Measurements from ENCODE around the gene NGEF.
"Not testable (repeated sequence)": the region's sequence is repeated elsewhere in the genome, so short reads cannot be mapped to it uniquely, and the experiment has no call there.

Gene NGEF, protein sequence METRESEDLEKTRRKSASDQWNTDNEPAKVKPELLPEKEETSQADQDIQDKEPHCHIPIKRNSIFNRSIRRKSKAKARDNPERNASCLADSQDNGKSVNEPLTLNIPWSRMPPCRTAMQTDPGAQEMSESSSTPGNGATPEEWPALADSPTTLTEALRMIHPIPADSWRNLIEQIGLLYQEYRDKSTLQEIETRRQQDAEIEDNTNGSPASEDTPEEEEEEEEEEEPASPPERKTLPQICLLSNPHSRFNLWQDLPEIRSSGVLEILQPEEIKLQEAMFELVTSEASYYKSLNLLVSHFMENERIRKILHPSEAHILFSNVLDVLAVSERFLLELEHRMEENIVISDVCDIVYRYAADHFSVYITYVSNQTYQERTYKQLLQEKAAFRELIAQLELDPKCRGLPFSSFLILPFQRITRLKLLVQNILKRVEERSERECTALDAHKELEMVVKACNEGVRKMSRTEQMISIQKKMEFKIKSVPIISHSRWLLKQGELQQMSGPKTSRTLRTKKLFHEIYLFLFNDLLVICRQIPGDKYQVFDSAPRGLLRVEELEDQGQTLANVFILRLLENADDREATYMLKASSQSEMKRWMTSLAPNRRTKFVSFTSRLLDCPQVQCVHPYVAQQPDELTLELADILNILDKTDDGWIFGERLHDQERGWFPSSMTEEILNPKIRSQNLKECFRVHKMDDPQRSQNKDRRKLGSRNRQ

DNA sequence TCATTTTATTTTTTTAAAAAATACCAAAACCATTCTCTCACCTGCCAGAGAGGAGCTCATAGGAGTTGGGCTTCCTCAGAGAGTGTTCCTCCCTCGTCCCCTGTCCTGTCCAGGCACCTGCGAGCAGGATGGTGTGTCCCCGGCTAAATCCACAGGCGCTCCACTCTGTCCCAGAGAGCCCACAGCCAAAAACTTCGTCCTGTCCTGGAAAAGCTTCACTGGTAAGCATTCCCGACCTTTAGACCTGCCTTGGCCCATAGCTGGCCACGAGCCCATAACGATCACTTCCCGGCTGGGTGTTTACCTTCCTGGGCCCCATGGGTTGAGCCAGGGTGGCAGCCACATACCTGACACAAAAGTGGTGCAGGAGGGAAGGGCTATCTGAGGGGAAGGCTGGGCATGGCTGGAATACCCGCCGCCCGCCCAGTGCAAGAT, at the start of gene NGEF:
Gene NGEF (minus strand): TSS at position 230 of the 435 bp plus-strand sequence. CDS start 38,366 bp downstream, outside the sequence.
- no peak for DNase-seq

DNA sequence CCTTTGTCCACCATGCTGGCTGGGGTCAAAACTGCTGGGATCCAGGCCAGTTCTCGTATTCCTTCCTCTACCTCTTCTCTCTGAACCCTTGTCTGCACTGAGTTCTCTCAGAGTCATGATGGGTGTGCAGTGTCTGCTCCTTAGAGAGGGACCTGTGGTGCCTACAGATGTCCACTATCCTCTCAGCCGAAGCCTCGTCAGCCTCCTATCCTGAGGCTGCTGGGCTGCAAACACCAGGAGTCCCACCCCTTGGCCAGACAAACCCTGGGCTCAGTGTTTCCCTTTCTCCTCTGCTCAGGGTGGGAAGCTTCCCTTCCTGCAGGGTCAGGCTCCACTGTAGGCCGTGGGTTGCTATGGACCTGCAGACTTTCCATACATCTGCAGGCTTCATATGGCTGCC, 49.4 kb upstream of the NGEF start:
- DNase-seq = no peak

DNA sequence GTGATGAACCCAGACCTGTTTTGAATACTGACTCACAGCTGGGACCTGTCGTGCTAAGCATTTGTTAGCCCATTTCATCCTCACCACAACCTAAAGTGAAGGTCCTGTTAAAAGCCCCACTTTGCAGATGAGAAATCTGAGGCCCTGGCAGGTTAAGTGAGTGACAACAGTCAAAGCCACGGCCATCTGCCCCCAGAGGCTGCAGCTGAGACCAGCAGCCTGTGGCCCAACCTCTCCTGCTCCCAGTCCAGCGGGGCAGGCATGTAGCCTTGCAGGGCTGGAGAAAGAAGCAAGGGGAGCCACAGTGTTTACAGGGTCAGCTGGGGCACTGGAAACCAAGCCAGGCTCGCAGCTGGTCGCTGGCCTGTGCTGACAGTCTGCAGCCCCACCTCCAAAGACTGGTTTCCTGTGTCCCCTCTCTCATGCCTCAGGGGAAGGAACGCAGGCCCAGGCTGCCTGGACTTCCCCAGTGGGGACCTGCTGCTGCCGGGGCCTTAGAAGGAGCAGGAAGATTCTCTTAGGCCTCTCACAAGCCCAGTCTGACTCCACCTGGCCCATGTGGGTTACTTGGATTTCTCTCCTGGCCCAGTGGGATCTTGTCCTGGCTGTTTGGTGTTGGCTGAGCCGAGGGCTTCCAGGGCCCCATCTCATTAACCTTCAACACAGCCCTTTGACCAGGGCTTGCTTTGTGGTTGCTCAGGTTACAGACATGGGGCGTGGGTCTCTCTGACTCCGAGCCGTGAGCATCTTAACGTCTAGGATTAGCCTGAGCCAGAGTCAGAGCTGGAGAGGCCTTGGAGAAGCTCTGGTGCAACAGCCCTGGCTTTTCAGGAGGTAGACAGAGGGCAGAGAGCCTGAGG, 48.8 kb upstream of the NGEF start:
- peak; percentile 59 for DNase-seq

DNA sequence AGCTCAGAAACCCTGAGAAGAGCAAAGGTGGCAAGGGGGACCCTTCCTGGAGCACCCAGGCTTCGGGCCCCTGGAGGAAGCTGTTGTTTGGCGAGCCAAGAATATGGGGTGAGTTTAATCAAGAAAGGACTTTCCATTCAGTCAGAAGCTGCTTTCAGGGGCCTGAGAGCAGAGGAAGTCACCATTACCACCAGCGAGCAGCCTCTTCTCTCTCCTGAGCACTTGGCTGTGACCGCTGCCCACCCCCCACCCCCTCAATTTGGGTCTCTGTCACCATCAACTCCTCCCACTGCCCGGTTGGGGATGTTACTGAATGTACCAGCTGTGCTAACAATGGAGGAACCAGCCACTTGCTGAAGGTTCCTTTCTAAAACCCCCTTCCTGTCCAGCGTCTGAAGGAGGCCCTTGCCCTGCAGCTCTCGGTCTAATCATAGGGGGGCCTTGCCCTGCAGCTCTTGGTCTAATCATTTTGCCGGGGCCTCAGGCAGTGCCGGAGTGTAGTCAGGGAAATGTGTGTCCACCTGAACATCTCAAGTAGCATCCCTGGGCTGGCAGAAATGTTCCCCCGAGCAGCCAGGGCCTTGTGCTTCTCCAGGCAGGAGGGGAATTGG, 48.0 kb upstream of the NGEF start:
- peak; percentile 52 for DNase-seq

DNA sequence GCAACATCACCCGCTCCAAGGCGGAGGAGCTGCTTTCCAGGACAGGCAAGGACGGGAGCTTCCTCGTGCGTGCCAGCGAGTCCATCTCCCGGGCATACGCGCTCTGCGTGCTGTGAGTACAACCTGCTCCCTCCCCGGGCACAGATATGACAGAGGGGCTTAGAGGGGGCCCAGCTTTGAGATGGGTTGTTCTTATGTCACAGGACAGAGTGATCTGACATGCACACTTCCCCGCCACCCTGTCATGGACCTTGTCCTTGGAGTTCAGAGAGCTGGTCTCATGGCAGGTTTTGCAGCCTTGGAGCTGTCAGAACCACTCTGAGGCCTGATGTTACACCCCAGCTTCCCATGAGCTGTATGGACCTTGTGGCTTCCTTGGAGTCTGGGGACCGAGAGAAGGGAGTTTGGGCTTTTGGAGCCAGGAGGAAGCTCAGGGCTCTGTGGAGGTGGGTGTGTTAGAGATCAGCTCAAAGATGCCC, 47.5 kb upstream of the NGEF start:
- DNase-seq = no peak

DNA sequence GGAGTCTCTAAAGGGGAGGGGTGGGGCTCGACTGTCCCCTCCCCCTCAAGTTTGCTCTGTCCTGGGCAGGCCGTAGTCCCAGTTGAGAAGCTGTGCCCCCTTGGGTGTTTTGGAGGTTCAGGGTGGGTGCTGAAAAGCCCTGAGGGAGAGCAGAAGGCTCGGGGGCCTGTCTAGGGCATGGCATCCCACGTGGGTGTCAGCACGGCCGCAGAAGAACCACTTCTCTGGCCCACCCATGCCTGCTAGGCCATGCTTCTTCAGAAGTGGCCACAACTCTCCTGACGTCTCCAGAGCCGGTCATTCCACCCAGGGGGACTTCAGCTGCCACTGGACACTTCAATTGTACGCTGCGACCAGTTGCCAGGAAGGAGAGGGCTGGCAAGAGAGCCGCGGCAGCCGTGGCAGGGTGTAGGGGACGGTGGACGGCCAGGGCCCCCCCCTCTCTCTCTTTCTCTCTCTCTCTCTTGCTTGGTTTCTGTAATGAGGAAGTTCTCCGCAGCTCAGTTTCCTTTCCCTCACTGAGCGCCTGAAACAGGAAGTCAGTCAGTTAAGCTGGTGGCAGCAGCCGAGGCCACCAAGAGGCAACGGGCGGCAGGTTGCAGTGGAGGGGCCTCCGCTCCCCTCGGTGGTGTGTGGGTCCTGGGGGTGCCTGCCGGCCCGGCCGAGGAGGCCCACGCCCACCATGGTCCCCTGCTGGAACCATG, 46.9 kb upstream of the NGEF start, which contains the start of gene INPP5D:
Gene INPP5D (plus strand): TSS at position 546 of the 704 bp plus-strand sequence. CDS start 137 bp downstream, at position 683.
- peak; percentile 75 for DNase-seq

DNA sequence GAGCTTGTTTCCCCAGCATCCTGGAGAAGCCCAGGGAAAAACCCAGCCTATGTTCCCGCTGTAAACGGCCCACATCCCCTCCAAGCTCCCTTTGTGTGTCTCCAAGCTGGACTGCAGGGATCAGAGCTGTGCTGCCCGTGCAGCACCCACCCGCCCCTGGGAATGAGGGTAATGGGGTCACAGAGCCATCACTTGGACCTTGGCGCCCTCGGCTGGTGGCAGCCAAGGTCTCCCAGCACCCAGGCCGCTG, 46.4 kb upstream of the NGEF start:
- DNase-seq = no peak

DNA sequence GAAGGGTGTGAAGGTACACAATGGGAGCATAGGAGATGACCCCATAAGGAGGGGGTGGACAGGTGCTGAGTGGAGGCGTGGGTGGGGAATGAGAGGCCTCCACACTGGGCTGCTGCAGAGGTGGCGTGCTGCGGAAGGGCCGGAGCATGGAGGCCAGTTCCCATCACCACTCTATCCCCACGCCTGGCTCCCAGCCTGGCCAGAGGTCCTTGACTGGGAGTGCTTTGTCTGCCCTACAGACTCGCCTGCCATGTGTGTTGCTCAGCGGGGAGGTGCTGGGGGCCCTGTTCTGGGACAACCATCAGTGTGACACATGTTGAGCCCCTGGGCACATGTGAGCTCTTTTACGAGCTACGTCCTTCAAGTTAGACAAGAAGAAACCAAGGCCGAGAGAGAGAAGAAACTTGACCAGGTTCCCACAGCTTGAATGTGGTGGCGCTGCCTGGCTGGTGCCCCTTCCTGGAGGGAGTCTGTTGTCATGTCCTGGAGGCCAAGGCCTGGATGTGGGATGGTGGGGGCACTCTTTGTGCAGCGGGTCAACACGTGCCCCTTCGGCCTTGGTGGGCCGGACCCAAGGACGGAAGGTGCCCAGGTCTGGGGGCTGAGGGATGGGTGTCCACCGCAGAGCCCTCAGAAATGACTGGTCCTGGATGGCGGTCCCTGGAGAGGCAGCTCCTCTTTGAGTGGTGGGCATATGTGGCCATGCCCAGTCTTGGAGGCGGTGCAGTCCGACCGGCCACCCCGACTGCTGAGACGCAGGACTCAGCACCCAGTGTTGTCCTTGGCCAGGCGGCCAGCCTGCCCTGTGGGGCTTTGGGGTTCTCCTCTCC, 45.9 kb upstream of the NGEF start:
- DNase-seq = no peak

DNA sequence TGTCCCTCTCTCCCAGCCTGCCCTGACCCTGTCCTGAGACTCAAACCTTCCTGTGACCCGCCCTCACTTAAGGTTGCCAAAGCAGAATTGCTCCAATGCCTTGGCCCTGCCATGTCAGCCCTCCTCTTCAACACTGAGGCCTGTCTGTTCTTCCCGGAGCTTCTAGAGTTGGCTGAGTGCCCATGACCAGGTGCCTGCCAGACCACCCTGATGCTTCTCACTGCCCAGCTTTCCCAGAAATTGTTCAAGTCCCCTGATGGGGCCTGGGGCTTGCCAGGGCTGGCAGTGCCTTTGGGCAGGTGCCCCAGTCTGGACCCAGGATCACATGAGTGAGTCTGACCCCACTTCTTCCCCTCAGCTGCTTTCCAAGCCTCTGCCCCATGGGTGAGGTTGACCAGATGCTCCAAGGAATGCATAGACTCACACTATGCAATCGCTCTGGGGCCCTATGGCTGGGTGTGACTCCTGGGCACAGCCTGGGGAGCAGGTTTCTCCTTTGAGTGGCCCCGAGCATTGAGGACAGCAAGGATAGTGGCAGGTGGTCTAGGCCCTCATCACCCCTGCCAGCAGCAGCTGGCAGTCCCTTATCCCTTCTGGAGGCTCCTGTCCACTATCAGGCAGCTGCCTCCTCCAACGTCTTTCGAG, 44.0 kb upstream of the NGEF start:
- no peak for DNase-seq

DNA sequence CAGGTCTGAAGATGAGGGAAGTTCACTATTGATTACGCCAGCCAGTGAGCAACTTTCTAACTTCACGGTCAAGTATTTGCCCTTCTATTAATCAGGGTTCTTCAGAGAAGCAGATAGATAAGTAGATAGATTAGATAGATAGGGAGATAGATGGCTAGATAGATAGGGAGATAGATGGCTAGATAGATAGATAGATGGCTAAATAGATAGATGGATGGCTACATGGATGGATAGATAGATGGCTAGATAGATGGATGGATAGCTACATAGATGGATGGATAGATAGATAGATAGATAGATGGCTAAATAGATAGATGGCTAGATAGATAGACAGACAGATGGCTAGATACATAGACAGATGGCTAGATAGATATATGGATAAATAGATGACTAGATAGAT, 42.3 kb upstream of the NGEF start:
- no peak for DNase-seq

DNA sequence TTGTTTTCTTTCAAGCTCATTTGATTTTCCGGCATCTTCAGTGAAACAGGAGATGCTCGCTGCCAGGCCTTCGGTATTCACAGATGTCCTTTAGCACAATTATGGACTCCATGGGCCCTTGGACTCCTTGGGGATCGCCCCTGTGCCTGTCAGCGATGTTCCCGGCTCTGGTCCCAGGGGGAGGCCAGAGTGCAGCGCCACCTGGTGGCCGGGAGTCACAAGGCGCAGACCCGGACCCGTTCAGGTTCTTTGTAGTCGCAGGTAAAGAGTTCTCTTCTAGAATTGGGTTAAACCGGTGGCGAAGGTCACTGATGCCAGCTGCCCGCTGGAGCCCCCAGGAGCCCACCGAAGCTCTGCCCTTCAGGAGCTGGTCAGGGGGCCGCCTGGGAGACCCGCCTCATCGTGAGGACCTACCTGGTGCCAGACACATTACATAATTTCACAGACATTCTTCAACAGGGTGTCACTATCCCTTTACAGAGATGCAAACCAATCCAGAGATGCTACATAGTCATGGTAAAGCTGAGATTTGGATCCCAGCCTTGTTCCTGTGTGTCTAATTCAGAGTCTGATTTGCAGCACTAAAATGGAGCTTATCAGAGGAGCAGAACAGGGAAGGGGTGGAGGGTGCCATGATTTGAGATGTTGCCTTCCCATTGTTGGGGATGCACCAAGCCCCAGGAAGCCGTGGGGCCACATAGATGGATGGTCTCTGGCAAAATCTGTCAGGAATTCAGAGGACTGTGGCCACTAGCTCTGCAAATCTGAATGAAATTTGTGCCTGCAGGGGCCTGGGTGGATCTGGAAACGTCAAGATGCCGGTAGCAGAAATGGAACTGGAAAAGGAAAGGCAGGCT, 41.1 kb upstream of the NGEF start:
- peak; percentile 80 for DNase-seq

DNA sequence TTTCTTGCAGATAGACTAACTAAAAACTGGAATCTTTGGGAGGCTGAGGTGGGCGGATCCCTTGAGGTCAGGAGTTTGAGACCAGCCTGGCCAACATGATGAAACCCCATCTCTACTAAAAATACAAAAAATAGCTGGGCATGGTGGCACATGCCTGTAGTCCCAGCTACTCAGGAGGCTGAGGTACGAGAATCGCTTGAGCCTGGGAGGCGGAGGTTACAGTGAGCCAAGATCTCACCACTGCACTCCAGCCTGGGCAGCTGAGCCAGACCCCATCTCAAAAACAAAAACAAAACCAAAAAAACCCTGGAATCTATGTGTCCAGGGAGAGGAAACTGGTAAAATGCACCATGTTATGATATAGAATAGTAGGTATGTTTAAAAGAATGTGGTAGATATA, 39.5 kb upstream of the NGEF start:
- not testable (repeated sequence) for DNase-seq

DNA sequence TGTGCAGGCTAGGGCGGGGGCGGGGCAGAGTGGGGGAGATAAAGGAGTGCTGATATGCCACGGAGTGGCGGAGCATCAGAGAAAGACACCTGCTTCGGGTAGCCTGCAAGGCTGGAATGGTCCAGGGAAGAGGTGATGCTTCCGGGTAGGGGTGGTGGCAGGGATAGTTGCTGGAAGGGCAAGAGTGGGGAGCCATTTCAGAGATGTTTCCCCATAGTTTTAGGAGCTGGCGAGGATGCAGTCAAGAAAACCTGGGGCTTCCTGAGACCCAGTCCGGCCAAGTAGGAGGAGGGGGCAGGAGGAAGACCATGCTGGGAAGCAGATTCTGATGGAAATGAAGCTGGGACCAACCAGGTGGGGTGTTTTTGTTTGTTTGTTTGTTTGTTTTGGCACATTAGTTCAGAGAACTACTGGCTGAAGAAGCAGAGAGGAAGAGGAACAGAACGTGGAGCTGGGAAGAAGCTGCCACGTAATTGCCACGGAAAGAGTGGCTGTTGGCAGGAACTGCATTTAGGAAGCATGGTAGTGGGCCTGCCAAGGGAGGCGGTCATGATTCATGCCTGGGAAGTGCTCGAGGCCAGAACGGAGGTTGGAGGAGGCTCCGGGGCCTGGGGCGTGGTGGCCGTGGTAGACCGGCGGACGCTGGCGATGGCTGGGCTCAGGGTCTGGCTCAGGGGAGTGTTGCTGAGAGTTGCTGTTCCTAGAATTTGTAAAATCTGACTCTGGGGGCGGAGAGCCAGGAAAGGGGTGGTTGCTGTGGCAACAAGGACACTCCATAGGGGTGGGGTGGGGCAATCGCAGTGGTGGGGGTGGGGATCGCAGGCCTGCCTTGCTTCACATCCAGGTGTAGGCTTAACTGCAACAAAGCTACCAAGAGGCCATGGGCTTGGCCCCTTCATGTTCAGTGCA, 38.4 kb upstream of the NGEF start:
- no peak for DNase-seq

DNA sequence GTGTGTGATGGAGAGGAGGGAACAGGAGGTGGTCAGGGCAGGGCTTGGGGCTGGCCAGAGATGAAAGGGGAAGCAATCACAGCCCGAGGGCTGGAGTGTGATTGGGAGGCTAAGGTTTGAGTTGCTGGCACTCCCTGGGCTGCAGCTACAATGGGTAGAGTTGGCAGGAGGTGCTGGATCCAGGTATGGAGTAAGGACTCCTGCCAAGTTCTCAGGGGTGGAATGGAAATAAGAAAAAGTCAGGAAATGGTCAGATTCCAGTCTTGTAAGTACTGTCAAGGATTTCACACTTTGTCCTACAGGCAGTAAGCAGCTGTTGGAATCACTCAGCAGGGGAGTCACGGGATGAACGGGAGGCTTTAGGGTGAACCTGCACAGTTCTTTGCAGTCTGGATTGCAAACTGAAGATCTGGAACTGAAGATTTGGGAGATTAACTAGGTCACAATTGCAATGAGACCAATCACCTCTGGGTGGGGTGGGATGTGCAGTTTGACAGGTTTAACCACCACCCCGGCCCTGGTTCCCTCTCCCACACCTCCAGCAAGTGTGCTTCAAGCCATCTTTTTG, 36.2 kb upstream of the NGEF start:
- DNase-seq = no peak

DNA sequence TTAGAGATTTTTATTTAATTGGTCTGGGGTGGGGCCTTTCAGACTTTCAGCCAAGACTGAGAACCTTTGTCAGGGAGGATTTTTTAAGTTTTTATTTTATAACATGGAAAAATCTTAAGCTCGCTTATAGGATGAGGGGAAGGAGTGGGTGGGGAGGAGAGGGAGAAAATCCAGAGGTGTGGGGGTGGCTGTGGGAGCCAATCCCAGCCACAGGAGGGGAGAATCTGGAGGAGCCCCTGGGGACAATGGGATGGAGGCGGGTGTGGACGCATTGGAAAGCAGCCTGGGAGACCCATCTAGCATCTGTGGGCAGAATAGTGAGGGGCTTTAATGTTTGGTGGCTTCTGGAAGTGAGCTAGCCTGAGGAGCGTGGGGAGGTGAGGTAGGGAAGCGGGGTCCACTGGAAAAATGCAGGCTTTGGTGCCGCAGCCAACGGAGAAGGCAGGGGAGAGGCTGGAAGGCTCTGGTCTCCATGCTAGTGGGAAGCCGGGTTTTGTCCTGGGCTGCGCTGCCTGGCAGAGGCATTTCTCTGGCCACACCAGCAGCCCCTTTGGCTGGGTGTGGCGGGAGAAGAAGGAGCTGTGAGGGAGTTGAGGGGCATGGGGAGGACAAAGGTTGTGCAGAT, 35.6 kb upstream of the NGEF start:
- no peak for DNase-seq

DNA sequence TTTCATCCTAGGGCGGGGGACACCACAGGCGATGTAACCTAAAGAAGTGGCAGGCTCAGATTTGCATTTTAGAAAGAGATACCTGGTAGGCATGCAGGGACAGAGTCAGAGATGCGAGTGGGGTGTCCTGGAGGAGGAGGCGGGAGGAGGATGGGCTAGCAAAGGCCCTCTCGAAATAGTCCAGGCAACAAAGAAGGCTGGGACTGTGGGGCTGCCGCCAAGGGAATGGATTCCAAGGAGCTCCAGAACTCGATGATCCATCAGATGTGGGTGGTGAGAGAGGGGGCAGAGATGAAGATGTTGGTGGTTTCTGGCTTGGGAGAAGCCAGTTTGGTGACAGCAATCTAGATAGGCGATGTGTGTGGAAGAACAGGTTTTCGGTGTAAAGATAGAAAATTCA, 34.6 kb upstream of the NGEF start:
- DNase-seq = no peak

DNA sequence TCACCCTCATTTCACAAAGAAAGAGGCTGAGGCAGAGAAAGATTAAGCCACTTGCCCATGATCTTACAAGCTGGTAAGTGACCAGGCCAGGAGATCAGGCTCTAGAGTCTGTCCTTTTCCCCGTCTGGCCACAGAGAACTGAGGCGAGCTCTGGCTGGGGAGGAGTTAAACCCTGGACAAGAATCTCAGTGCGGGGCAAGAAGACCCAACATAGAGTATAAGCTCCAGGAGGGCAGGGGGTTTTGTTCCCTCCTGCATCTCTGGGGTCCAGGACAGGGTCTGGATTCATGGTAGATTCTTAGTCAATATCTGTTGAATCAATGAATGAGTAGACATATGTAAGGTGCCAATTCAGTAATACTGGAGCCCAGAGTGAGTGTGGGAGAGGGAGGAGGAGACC, 34.1 kb upstream of the NGEF start:
- no peak for DNase-seq

Measured in stimulated activated CD4-positive, alpha-beta T cell treated with anti-CD3 and anti-CD28 coated beads, Interleukin-4, amount 100 ng/mL, for 24 hours (primary cell).